GM21360 (cell line): ENCODE results near the gene CHN2.

ENCODE experiments used
- ATAC-seq: cut with Tn5 transposase; IDR thresholded peaks from one replicate; pipeline ENCODE4 v1.9.1; 2021; ENCODE audit warnings: mild to moderate bottlenecking, moderate library complexity; ENCODE audit not compliant: unreplicated experiment

CHN2 gene

GRCh38 chr7:29328811-29329210 is 134.2 kb downstream of the CHN2 start:
- ATAC-seq = no peak

GRCh38 chr7:29329686-29330085 is 135.1 kb downstream of the CHN2 start:
- ATAC-seq = no peak

GRCh38 chr7:29330136-29330535 is 135.6 kb downstream of the CHN2 start:
- ATAC-seq = no peak

- ATAC-seq = no peak
These were observed 136.6 kb downstream of the CHN2 start for GRCh38 chr7:29331163-29331562.

- ATAC-seq = no peak
These were observed 137.7 kb downstream of the CHN2 start for GRCh38 chr7:29332042-29332811.

GRCh38 chr7:29332875-29333855 is 138.6 kb downstream of the CHN2 start:
- no peak for ATAC-seq

- no peak for ATAC-seq
These were observed 140.9 kb downstream of the CHN2 start for GRCh38 chr7:29335188-29336083.

- ATAC-seq = no peak
These were observed 143.1 kb downstream of the CHN2 start for GRCh38 chr7:29337546-29338116.

GRCh38 chr7:29340696-29341095 is 146.1 kb downstream of the CHN2 start:
- ATAC-seq = no peak

- ATAC-seq = no peak
These were observed 146.6 kb downstream of the CHN2 start for GRCh38 chr7:29341156-29341555.

GRCh38 chr7:29342761-29343160 is 148.2 kb downstream of the CHN2 start:
- no peak for ATAC-seq

GRCh38 chr7:29343399-29343798 is 148.8 kb downstream of the CHN2 start:
- no peak for ATAC-seq

- ATAC-seq = no peak
These were observed 149.9 kb downstream of the CHN2 start for GRCh38 chr7:29344334-29344978.

GRCh38 chr7:29345590-29345989 is 151.0 kb downstream of the CHN2 start:
- no peak for ATAC-seq

- ATAC-seq = no peak
These were observed 151.8 kb downstream of the CHN2 start for GRCh38 chr7:29346231-29346978.

GRCh38 chr7:29349362-29349761 is 154.8 kb downstream of the CHN2 start:
- no peak for ATAC-seq

GRCh38 chr7:29350351-29350750 is 155.8 kb downstream of the CHN2 start:
- ATAC-seq = no peak

GRCh38 chr7:29352041-29352440 is 157.5 kb downstream of the CHN2 start:
- ATAC-seq = no peak

GRCh38 chr7:29353810-29354209 is 159.2 kb downstream of the CHN2 start:
- ATAC-seq = no peak
